Smooth muscle cell (in vitro differentiated cells): ENCODE data around the gene BFAR. TPM values are rescaled to one million over a fixed set of nuclear protein-coding genes. Genes with fewer than 3 reads are reported as not detected.

Experiments used
- DNase-seq: peaks from one replicate; lab custom pipeline; 2025; ENCODE audit not compliant: unreplicated experiment; lab: John Stamatoyannopoulos, UW
- H2AFZ ChIP-seq: fragments of 200-600 bp; sonication (generic); 2 replicates; pipeline ENCODE4 v1.6.0; 2016; ENCODE audit warnings: antibody characterized with exemption, low read depth, mild to moderate bottlenecking
- H3F3A ChIP-seq: fragments of 200-600 bp; sonication (generic); 2 replicates; pipeline ENCODE4 v1.6.0; 2017; ENCODE audit warnings: antibody characterized with exemption, low read depth
- H3K27ac ChIP-seq: fragments of 200-600 bp; sonication (generic); 2 replicates; pipeline ENCODE4 v1.5.1; 2016; ENCODE audit warnings: low read depth, mild to moderate bottlenecking
- H3K27me3 ChIP-seq: fragments of 200-600 bp; sonication (generic); 2 replicates; pipeline ENCODE4 v1.6.1; 2016; ENCODE audit warnings: low read depth, mild to moderate bottlenecking
- H3K36me3 ChIP-seq: fragments of 200-600 bp; sonication (generic); 2 replicates; pipeline ENCODE4 v1.5.1; 2016; ENCODE audit warnings: low read depth
- H3K4me1 ChIP-seq: fragments of 200-600 bp; sonication (generic); 2 replicates; pipeline ENCODE4 v1.5.1; 2016; ENCODE audit warnings: low read depth
- H3K4me2 ChIP-seq: fragments of 200-600 bp; sonication (generic); 2 replicates; pipeline ENCODE4 v1.6.0; 2016; ENCODE audit warnings: mild to moderate bottlenecking
- H3K4me3 ChIP-seq: fragments of 200-600 bp; sonication (generic); 2 replicates; pipeline ENCODE4 v1.5.1; 2016; ENCODE audit warnings: mild to moderate bottlenecking
- H3K79me2 ChIP-seq: fragments of 200-600 bp; sonication (generic); 2 replicates; pipeline ENCODE4 v1.6.0; 2016; ENCODE audit warnings: low read depth, mild to moderate bottlenecking
- H3K9ac ChIP-seq: fragments of 200-600 bp; sonication (generic); 2 replicates; pipeline ENCODE4 v1.6.0; 2016; ENCODE audit warnings: low read depth
- H3K9me3 ChIP-seq: fragments of 200-600 bp; sonication (generic); replicated peaks from 2 replicates; pipeline ENCODE4 v1.5.1; 2016; ENCODE audit warnings: low read depth
- H4K20me1 ChIP-seq: fragments of 200-600 bp; sonication (generic); 2 replicates; pipeline ENCODE4 v1.6.0; 2016; ENCODE audit warnings: low read depth
- CTCF ChIP-seq: fragments of 200-600 bp; sonication (generic); IDR thresholded peaks from 2 replicates; pipeline ENCODE4 v1.5.1; 2017; ENCODE audit warnings: borderline replicate concordance, mild to moderate bottlenecking, antibody characterized with exemption; ENCODE audit not compliant: insufficient read depth, poor library complexity, severe bottlenecking
- WGBS: methylation state at CpG from one replicate; pipeline ENCODE4 v1.1.7; 2016; ENCODE audit warnings: low lambda C conversion rate; 5-methylcytosine and 5-hydroxymethylcytosine counted together
- polyA plus RNA-seq: library from polyadenylated mRNA; unstranded; fragments of >200 nt; fragmentation: Nextera tagmentation; extraction: Ambion mirVana; gene quantifications from 2 replicates; pipeline ENCODE4 v1.2.1, GENCODE V29; 2016
- total RNA-seq: library from RNA; depleted of rRNA; stranded (reverse); fragments of >200 nt; gene quantifications from 2 replicates; pipeline ENCODE4 v1.2.3, GENCODE V29; 2014

The BFAR gene
- total and polyA plus RNA-seq, 2 experiments from 2014 or later: 35.9 to 82.2 TPM

GRCh38 chr16:14668556-14669223, 35.9 kb downstream of the BFAR start:
- H3K27ac ChIP-seq: no peak overlapping the region
- H3K4me2 ChIP-seq: no peak overlapping the region
- WGBS: 97% methylated on average over 7 of the region's 7 CpGs
- no peaks in the 10 kb centered on the region for H3K36me3 ChIP-seq
- no peaks in the 10 kb centered on the region for H3K9me3 ChIP-seq
- no peak overlapping the region for H3K9ac ChIP-seq
- no peaks in the 10 kb centered on the region for H3K27me3 ChIP-seq
- no peak overlapping the region for H3K4me3 ChIP-seq
- no peak for TF ChIP-seq CTCF
- no peaks in the 10 kb centered on the region for H3K4me1 ChIP-seq
- no peaks in the 10 kb centered on the region for H4K20me1 ChIP-seq
- no peak for DNase-seq
- H2AFZ ChIP-seq: no peak overlapping the region
- no peaks in the 10 kb centered on the region for H3F3A ChIP-seq
- H3K79me2 ChIP-seq: no peaks in the 10 kb centered on the region

- Histone ChIP-seq H3F3A (no peaks in the 10 kb centered on the region), H4K20me1 (no peaks in the 10 kb centered on the region), H3K4me2 (no peak overlapping the region), H2AFZ (no peak overlapping the region), H3K4me3 (no peak overlapping the region), H3K9me3 (no peaks in the 10 kb centered on the region), H3K4me1 (no peaks in the 10 kb centered on the region), H3K27ac (no peak overlapping the region), H3K36me3 (no peaks in the 10 kb centered on the region), H3K27me3 (no peaks in the 10 kb centered on the region), H3K79me2 (no peaks in the 10 kb centered on the region), H3K9ac (no peak overlapping the region)
- WGBS: 92% methylated on average over 4 of the region's 4 CpGs
- no peak for TF ChIP-seq CTCF
- no peak for DNase-seq
These were observed 37.0 kb downstream of the BFAR start for GRCh38 chr16:14669776-14670175.

- Histone ChIP-seq H3K9me3 (no peaks in the 10 kb centered on the region), H3K4me2 (no peak overlapping the region), H3K36me3 (no peaks in the 10 kb centered on the region), H3K4me3 (no peak overlapping the region), H3K79me2 (no peaks in the 10 kb centered on the region), H3K27me3 (no peaks in the 10 kb centered on the region), H2AFZ (no peak overlapping the region), H3F3A (no peaks in the 10 kb centered on the region), H4K20me1 (no peaks in the 10 kb centered on the region), H3K4me1 (no peaks in the 10 kb centered on the region), H3K27ac (no peak overlapping the region), H3K9ac (no peak overlapping the region)
- no peak for DNase-seq
- TF ChIP-seq CTCF: no peak
- 81% methylated on average over 7 of the region's 7 CpGs for WGBS
These were observed 39.7 kb downstream of the BFAR start for GRCh38 chr16:14672403-14672971.

- no peak for TF ChIP-seq CTCF
- no peak overlapping the region for H2AFZ ChIP-seq
- no peaks in the 10 kb centered on the region for H4K20me1 ChIP-seq
These were observed 43.9 kb downstream of the BFAR start for GRCh38 chr16:14676633-14677032.

More at GRCh38 chr16:14676633-14677032, 43.9 kb downstream of the BFAR start:
- Histone ChIP-seq H3K4me1 (no peaks in the 10 kb centered on the region), H3K27ac (no peak overlapping the region), H3K9ac (no peak overlapping the region), H3F3A (no peaks in the 10 kb centered on the region), H3K4me3 (no peak overlapping the region), H3K27me3 (no peaks in the 10 kb centered on the region), H3K79me2 (no peaks in the 10 kb centered on the region), H3K4me2 (no peak overlapping the region), H3K9me3 (no peaks in the 10 kb centered on the region), H3K36me3 (no peaks in the 10 kb centered on the region)
- DNase-seq: no peak
- 95% methylated on average over 3 of the region's 3 CpGs for WGBS
